Loucy (cell line): ENCODE results near the gene ZNF407.

Experiments
- H2AFZ ChIP-seq: fragments of 200-600 bp; sonication (generic); 2 replicates; pipeline ENCODE4 v1.6.0; 2016; ENCODE audit warnings: antibody characterized with exemption, mild to moderate bottlenecking, low read length, moderate library complexity
- H3F3A ChIP-seq: fragments of 200-600 bp; 2 replicates; pipeline ENCODE4 v1.6.0; 2016; ENCODE audit warnings: antibody characterized with exemption, low read depth, mild to moderate bottlenecking
- H3K27me3 ChIP-seq: fragments of 200-600 bp; sonication (generic); 2 replicates; pipeline ENCODE4 v1.6.1; 2014; ENCODE audit warnings: low read length, mild to moderate bottlenecking; ENCODE audit not compliant: insufficient read depth, poor library complexity, severe bottlenecking
- H3K36me3 ChIP-seq: fragments of 200-600 bp; sonication (generic); 2 replicates; pipeline ENCODE4 v1.6.1; 2016; ENCODE audit warnings: low read length; ENCODE audit not compliant: insufficient read depth
- H3K4me1 ChIP-seq: fragments of 200-600 bp; sonication (generic); 2 replicates; pipeline ENCODE4 v1.5.1; 2014; ENCODE audit warnings: low read length, mild to moderate bottlenecking; ENCODE audit not compliant: insufficient read depth, poor library complexity, severe bottlenecking
- H3K4me2 ChIP-seq: fragments of 200-600 bp; sonication (generic); 2 replicates; pipeline ENCODE4 v1.6.0; 2014; ENCODE audit warnings: antibody characterized with exemption, low read length, low read depth, mild to moderate bottlenecking; ENCODE audit not compliant: poor library complexity, severe bottlenecking
- H3K4me3 ChIP-seq: fragments of 200-600 bp; sonication (generic); 2 replicates; pipeline ENCODE4 v1.5.1; 2014; ENCODE audit warnings: low read length, mild to moderate bottlenecking, mixed read lengths; ENCODE audit not compliant: poor library complexity, severe bottlenecking
- H3K79me2 ChIP-seq: fragments of 200-600 bp; sonication (generic); 2 replicates; pipeline ENCODE4 v1.6.1; 2014; ENCODE audit warnings: low read length; ENCODE audit not compliant: insufficient read depth
- H3K9ac ChIP-seq: fragments of 200-600 bp; sonication (generic); 2 replicates; pipeline ENCODE4 v1.6.0; 2014; ENCODE audit warnings: mild to moderate bottlenecking, low read depth, low read length, moderate library complexity; ENCODE audit not compliant: poor library complexity, severe bottlenecking
- H3K9me2 ChIP-seq: fragments of 200-600 bp; sonication (generic); replicated peaks from 2 replicates; pipeline ENCODE4 v1.6.1; 2016; ENCODE audit warnings: low read depth, low read length, mixed read lengths
- H3K9me3 ChIP-seq: fragments of 200-600 bp; sonication (generic); 2 replicates; pipeline ENCODE4 v1.6.1; 2014; ENCODE audit warnings: mild to moderate bottlenecking, antibody characterized with exemption, low read length, low read depth; ENCODE audit not compliant: insufficient read depth
- H4K20me1 ChIP-seq: fragments of 200-600 bp; sonication (generic); 2 replicates; pipeline ENCODE4 v1.6.0; 2014; ENCODE audit warnings: antibody characterized with exemption, low read length, mild to moderate bottlenecking; ENCODE audit not compliant: insufficient read depth, poor library complexity, severe bottlenecking
- EZH2phosphoT487 ChIP-seq: fragments of 200-600 bp; IDR thresholded peaks from 2 replicates; pipeline ENCODE4 v1.6.1; 2018; ENCODE audit warnings: antibody characterized with exemption, mild to moderate bottlenecking, moderate library complexity, borderline replicate concordance
- TF ChIP-seq, protein P1 (sequence below): fragments of 200-600 bp; sonication (generic); conservative IDR thresholded peaks from 2 replicates; pipeline ENCODE4 v1.5.1; 2014; ENCODE audit warnings: mild to moderate bottlenecking, antibody characterized with exemption, low read length

ZNF407 gene

DNA sequence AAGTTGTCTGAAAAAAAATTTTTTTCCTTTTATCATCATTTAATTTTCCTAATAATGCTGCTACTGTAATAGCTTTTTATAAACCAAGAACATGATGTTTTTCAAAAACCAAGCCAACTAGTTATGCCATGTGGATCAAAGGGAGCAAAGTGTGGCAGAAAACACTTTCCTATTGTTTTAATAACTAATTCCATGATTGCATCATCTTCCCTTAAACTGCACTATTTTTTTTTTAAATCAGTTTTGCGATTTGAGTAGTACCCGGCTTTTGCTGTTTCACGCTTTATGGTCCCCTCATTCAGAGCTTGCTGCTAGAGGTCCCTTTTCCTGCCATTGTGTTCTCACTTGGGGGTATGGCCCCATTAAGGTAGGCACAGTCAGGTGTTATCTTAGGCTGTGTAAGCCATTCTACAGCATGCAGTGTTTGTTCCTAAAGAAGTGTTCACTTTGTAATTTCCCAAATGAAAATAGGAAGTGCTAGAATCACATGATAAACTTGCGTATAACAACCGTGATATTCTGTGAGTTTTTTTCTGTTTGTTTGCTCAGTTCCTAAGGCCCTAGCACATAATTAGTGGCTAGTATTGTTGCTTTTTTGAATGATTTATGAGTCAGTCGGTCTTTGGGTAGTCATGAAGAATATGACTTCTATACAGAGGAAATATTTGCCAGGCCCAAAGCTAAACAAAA lies 385.4 kb downstream of the ZNF407 start:
- no peaks in the 10 kb centered on the region for H3K79me2 ChIP-seq
- H3K4me3 ChIP-seq = no peak overlapping the region
- no peaks in the 10 kb centered on the region for H3K27me3 ChIP-seq
- H3K4me1 ChIP-seq = peaks cover 5% of the 10 kb centered on the region
- no peaks in the 10 kb centered on the region for H4K20me1 ChIP-seq
- H3K9ac ChIP-seq = no peak overlapping the region
- H3K9me2 ChIP-seq = no peaks in the 10 kb centered on the region
- no peaks in the 10 kb centered on the region for H3F3A ChIP-seq
- TF ChIP-seq EZH2phosphoT487 = no peak
- TF ChIP-seq, protein P1, sequence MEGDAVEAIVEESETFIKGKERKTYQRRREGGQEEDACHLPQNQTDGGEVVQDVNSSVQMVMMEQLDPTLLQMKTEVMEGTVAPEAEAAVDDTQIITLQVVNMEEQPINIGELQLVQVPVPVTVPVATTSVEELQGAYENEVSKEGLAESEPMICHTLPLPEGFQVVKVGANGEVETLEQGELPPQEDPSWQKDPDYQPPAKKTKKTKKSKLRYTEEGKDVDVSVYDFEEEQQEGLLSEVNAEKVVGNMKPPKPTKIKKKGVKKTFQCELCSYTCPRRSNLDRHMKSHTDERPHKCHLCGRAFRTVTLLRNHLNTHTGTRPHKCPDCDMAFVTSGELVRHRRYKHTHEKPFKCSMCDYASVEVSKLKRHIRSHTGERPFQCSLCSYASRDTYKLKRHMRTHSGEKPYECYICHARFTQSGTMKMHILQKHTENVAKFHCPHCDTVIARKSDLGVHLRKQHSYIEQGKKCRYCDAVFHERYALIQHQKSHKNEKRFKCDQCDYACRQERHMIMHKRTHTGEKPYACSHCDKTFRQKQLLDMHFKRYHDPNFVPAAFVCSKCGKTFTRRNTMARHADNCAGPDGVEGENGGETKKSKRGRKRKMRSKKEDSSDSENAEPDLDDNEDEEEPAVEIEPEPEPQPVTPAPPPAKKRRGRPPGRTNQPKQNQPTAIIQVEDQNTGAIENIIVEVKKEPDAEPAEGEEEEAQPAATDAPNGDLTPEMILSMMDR = no peak
- no peaks in the 10 kb centered on the region for H3K36me3 ChIP-seq
- H2AFZ ChIP-seq = no peak overlapping the region
- H3K9me3 ChIP-seq = no peaks in the 10 kb centered on the region
- no peak overlapping the region for H3K4me2 ChIP-seq

DNA sequence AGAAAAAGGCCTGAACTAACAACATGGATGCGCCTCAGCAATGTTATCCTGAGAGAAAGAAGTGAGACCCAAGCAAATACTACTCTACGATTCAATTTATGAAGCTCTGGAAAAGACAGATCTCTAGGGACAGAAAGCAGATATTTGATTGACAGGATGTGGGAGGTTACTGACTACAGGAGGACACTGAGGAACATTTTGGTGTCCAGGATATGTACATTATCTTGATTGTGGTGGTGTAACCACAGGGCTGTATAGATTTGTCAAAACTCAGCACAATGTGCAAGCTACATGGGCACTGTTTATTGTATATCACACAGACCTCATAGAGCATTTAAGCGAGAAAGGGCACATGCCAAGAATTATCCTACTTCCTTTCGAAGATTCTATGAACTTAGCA lies 391.5 kb downstream of the ZNF407 start:
- Histone ChIP-seq H3K4me2 (no peak overlapping the region), H3F3A (no peaks in the 10 kb centered on the region), H3K27me3 (no peaks in the 10 kb centered on the region), H3K9ac (no peak overlapping the region), H3K4me3 (no peak overlapping the region), H4K20me1 (no peaks in the 10 kb centered on the region), H2AFZ (no peak overlapping the region), H3K36me3 (no peaks in the 10 kb centered on the region), H3K79me2 (no peaks in the 10 kb centered on the region), H3K9me2 (no peaks in the 10 kb centered on the region), H3K9me3 (no peaks in the 10 kb centered on the region), H3K4me1 (peaks cover 34% of the 10 kb centered on the region)
- TF ChIP-seq, protein P1 = no peak
- no peak for TF ChIP-seq EZH2phosphoT487

DNA sequence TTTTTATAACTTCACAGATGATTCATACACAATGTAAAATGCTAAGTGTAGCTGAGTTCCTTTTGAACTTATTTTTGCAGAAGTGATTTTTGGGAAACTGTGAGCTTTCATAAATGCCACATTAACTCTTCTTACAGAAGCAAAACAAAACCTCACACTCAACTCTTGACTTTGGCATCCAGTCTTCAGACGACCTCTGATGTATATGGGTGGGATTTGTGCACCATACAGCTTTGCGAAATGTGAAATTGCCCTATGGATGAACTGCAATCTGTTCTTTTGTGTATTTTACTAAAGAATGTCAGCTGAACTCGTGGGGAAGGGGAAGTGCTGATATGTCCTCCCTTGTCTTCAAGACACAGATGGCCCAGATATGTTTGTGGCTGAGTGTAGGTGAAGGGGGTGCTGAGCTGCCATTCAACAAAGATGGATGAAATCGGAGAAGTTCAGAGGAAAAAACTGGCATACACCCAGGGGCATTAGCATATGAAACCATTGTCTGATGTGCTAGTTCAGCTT lies 393.0 kb downstream of the ZNF407 start:
- H3K9ac ChIP-seq = no peak overlapping the region
- peaks cover 48% of the 10 kb centered on the region for H3K4me1 ChIP-seq
- no peaks in the 10 kb centered on the region for H3K27me3 ChIP-seq
- no peaks in the 10 kb centered on the region for H4K20me1 ChIP-seq
- H2AFZ ChIP-seq = no peak overlapping the region
- TF ChIP-seq, protein P1 = no peak
- TF ChIP-seq EZH2phosphoT487 = no peak
- H3F3A ChIP-seq = no peaks in the 10 kb centered on the region
- H3K9me3 ChIP-seq = no peaks in the 10 kb centered on the region
- H3K79me2 ChIP-seq = no peaks in the 10 kb centered on the region
- H3K9me2 ChIP-seq = no peaks in the 10 kb centered on the region
- H3K4me2 ChIP-seq = peak overlapping the region; percentile 29
- H3K36me3 ChIP-seq = no peaks in the 10 kb centered on the region
- H3K4me3 ChIP-seq = no peak overlapping the region
